DMS53 (cell line): ENCODE measurements around the gene PPP4R3A.
A peak's percentile ranks its signal among the peaks of the same experiment; 100 is the strongest.
"Not testable (repeated sequence)": the region's sequence is repeated elsewhere in the genome, so short reads cannot be mapped to it uniquely, and the experiment has no call there.

Source experiments
- DNase-seq: peaks from one replicate; lab custom pipeline; 2025; lab: John Stamatoyannopoulos, UW

Gene PPP4R3A

DNA sequence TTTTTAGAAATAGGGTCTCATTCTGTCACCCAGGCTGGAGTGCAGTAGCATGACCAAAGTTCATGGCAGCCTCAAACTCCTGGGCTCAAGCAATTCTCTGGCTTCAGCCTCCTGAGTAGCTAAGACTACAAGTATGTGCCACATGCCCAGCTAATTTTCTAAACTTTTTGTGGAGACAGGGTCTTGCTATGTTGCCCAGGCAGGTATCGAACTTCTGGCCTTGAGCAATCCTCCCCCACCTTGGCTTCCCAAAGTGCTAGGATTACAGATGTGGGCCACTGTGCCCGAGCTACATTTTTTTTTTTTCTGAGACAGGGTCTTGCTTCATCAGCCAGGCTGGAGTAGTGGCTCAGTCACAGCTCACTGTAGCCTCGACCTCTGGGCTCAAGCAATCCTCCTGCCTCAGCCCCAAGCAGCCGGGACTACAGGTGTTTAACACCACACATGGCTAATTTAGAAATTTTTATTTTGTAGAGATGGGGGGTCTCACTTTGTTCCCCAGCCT lies 7.1 kb downstream of the PPP4R3A start:
- DNase-seq = no peak

DNA sequence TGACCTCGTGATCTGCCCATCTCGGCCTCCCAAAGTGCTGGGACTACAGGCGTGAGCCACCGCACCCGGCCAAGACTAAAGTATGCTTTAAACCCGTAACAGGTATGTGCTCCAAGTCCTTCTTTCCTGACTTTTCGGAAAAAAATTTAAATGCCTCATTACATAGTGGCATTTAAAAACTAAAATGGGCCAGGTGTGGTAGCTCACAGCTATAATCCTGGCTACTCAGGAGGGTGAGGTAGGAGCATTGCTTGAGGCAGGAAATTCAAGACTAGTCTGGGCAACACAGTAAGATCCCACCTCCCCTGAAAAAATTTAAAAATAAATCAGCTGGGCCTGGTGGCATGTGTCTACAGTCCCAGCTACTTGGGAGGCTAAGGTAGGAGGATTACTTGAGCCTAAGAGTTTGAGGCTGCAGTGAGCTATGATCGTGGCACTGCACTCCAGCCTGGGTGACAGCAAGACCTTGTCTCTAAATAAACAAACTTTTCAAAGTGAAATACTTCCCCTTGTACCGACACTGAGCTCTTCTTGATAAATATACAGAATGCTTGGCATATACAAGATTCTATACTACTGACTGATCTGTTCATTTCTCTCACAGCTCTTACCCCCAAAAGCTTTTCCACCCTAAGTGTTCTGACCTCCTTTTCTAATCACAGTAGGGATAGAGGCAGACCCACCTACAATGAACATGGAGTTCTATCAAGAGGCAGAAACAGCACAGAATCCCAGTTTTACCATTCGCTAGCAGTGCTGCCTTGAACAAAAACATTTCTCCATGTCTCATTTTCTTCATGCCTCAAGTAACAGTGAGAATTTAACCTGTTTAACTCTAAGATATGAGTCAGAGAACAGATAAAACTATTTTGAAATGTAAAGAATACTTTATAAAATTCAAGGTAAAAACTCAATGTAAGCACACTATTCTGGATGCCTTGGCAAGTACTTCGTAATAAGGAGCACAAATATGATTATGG lies 7.9 kb downstream of the PPP4R3A start:
- no peak for DNase-seq

DNA sequence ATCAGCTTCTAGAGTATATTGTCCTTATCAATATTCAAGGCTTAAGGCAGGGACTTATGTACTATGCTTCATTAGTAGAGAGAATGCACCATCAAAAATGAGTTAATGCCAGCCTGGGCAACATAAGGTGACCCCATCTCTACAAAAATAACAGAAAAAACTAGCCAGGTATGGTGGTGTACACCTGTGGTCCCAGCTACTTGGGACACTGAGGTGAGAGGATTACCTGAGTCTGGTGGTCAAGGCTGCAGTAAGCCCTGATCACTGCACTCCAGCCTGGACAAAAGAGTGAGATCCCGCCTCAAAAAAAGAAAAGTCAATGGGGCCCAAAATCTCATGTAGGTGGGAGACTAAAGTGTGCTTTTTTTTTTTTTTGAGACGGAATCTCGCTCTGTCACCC lies 8.8 kb downstream of the PPP4R3A start:
- no peak for DNase-seq

DNA sequence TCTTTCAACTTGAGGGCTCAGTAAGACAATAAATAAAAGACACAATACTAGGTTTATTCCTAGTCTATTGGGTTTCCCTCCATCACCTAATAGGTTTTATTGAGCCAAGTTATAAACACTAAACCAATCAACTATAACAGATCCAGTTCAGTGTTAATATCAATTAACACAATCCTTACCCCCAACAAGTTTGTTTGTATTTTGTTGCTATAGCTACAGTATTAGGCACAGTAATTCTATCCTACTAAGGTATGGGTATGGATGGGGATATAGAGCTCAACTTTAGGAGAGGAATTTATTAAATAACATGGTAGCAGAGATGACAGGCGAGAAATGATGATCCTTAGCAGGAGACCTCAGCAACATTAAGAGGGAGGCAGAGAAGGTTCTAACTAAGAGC lies 13.3 kb downstream of the PPP4R3A start:
- peak; percentile 60 for DNase-seq

DNA sequence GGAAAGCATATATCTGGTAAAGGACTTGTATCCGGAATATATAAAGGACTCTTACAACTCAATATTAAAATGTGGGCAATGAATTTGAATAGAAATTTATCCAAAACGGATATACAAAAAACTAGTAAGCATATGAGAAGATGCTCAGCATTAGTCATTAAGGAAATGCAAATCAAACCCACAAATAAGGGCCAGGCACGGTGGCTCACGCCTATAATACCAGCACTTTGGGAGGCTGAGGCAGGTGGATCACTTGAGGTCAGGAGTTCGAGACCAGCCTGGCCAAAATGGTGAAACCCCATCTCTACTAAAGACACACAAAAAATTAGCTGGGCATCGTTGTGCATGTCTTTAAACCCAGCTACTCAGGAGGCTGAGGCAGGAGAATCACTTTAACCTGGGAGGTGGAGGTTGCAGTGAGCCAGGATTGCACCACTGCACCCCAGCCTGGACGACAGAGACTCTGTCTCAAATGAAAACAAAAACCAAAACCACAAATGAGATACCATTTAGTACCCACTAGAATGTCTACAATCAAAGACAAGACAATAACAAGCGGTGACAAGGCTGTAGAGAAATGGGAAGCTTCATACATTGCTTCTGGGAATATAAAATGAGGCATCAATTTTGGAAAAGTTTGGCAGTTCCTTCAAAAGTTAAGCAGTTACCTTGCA lies 15.6 kb downstream of the PPP4R3A start:
- not testable (repeated sequence) for DNase-seq

DNA sequence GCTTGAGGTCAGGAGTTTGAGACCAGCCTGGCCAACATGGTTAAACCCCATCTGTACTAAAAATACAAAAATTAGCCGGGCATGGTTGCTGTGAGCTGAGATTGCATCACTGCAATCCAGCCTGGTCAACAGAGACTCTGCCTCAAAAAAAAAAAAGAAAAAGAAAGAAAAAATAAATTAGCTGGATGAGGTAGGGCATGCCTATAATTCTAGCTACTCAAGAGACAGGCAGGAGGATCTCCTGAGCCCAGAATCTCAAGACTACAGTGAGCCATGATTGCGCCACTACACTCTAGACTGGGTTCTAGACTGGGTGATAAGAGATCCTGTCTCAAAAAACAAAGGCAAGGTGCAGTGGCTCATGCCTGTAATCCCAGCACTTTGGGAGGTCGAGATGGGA lies 16.9 kb downstream of the PPP4R3A start:
- DNase-seq = no peak

DNA sequence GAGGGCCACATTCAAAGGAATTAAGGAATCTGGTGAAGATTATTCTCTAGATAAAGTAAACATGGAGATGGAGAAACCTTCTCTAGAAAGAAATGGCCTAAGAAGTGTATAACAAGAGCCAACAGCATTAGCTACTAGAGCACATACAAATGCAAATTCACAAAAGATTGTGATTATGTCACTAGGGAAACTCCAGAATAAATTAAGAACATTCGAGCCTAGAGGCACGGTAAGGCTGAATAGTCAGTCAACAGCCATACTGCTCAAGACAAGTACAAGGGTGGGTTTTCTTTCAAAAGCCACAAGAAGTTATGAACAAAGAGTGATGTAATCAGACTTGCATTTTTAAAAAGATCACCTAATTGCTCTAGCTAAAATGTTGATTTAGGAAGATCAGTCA lies 25.4 kb downstream of the PPP4R3A start:
- DNase-seq = no peak

DNA sequence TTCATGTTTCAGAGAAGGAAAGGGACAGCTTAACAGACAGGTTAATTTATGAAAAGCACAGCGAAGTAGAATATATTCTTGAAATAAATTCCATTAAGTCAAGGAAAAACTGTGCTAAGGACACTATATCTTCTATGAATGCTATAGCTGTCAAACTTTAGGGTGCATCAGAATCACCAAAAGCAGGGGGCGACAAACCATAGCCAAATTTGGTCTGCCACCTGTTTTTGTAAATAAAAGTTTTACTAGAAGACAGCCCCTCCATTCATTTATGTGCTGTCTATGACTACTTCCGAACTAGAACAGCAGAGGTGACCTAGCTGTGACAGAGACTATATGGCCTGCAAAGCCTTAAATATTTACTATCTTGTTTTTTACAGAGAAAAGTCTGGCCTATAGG lies 25.9 kb downstream of the PPP4R3A start:
- DNase-seq = no peak

DNA sequence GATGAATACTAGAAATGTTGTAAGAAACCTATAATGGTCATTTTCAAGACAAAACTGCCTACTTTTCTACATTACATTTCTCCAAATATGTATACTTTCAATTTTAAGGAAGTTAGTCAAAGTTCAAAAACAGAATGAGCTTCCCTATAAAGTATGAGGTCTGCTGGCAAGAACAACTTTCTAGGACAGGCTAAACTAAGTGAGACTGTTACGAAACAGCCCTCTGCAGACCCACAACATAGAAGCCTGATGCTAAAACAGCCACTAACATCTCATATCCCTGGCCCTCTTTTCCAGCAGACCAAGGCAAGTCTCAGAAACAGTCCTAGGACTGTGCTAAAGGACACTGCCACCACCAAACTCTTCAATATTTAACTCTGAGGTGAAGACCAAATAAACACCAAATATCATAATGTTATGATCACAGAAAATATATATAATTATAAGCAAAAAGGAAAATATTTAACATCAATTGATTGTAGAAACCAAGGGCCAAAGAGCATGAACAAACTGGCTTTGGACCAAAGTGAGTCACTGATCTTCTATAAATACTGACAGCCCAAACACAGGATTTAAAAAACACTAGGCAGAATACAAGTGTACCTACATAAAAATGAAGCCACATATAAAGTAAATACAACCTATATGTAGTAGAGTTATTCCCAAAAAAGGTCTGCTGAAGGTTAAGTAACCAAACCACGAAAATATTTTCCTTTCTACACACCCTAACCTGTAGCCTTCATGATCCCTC lies 27.7 kb downstream of the PPP4R3A start:
- DNase-seq = no peak

DNA sequence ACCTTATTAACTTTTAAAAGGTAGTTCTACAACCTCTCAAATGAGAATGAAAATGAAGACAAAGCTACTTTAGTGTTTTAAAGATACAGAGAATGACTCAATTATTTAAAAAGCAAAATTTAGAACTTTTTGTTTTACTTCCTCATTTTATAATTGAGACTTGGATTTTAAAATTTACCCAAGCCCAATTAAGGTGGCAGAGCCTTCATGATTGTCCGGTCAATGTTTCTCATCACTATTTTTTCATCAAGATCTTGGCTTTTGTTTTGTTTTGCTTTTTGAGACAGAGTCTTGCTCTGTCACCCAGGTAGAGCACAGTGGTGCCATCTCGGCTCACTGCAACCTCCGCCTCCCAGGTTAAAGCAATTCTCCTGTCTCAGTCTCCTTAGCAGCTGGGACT lies 32.7 kb downstream of the PPP4R3A start:
- DNase-seq = no peak

DNA sequence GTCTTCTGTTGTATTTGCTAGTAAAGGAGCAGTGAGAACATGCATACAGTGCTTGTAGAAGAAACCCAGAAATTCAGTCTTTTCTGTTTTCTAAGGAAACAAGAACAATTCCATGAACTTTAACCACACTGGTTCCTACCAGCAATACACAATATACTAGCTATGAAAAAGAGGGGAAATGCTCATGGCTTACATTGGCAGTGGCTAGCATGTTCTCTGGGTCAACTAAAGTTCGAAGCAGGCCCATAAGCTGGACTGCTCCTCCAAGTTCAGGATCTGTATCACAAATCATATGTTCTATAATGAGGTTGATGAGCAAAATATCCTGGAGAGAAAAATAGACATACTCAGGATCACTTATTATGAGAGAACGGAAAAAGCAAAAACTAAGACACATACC lies 37.1 kb downstream of the PPP4R3A start:
- no peak for DNase-seq

DNA sequence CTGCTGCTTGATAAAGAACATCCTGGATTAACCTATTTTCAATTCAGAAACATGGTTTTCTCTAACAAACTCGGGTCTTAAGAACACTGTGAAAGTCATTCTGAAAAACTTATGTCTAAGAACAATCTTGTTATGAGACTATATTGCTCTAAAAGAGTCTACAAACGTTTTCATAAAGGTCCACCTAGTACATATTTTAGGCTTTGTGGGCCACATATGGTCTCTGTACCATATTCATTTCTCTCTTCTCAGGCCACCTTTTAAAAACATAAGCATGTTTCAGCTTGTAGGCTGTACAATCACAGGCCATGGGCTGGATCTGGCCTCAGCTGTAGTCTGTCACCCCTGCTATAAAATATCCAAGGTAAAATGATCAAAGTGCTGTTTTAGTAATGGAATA lies 39.9 kb downstream of the PPP4R3A start:
- no peak for DNase-seq

DNA sequence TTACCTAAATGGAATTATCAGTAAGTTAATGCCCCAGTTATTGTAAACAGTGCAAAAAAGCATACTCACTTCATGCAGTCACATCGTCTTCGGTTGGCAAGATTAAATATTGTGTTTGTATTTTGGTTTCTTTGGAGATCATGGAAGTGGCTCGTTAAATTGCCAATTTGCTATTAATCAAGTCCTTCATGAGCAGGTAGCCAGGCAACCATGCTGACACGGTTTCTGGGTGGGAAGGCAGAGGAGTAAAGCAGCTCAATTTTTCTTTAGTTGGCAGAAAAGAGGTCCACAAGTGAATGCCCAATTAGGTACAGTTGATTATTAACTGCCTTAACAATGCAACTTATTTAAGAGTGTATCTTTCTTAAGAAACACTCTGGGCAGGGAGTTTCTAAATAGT lies 43.9 kb downstream of the PPP4R3A start:
- no peak for DNase-seq

DNA sequence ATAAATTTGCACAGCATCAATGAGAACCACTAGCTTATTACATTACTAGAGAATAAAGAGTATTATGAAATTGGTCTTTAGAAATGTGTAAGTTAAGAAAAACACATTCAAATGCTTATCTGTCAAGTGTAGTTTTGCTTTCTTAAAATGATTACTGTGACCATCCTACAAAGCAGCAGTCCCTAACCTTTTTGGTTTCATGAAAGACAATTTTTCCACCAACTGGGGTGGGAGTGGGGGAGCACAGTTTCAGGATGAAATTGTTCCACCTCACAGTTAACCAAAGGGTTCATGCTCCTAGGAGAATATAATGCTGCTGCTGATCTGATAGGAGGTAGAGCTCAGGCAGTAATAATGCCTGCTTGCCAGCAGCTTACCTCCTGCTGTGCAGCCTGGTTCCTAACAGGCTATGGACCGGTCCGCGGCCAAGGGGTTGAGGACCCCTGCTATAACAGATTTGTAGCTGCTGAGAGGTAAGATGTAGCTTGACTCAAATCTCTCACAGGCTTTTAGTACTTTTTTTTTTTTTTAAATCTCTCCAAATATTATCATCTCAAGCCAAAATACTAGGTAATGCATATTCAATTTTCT lies 45.4 kb downstream of the PPP4R3A start:
- no peak for DNase-seq

DNA sequence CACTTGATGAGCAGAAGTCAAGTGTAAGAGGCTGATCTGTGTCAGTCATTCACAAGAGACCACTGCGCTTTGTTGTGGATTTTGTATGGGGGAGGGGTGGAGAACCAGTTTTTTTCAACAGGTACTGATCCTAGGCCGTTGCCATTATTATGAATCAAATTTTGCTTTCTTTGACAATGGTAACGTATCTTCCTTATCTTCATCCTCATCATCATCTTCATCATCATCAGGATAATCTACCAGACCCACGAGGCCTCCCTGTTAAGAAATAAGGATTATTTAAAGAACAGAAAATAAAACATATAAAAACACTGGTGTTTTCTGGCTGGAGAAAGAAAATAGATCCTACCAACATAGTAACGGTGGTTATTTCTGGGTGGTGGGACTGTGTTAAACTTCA lies 51.5 kb downstream of the PPP4R3A start:
- DNase-seq = no peak

DNA sequence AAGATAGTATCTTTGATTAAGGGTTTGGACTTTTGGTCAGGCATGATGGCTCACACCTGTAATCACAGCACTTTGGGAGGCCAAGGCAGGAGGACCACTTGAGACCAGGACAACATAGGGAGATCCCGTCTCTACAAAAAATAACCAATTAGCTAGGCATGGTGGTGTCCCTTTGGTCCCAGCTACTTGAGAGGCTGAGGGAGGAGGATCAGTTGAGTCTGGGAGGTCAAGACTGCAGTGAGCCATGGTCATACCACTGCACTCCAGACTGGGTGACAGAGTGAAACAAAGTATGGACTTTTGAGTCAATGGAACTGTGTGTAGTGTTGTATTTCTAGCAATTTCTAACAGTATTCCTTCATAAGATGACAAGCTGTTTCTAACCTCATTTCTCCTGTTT lies 53.8 kb downstream of the PPP4R3A start:
- no peak for DNase-seq

DNA sequence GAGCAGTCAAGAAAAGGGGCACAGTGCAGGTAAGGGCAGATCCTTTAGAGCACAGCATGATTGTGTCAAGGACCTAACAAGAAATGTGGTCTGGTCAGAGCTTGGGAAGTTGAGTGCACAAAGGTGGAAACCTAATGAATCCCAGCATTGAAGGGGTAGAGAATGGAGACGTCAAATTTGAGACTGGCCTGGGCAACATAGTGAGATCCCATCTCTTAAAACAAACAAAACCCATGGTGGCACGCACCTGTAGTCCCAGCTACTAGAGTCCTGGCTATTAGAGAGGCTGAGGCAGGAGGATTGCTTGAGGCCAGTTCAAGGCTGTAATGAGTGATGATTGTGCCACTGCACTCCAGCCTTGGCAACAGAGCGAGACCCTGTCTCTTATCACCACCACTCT lies 55.5 kb downstream of the PPP4R3A start:
- no peak for DNase-seq

DNA sequence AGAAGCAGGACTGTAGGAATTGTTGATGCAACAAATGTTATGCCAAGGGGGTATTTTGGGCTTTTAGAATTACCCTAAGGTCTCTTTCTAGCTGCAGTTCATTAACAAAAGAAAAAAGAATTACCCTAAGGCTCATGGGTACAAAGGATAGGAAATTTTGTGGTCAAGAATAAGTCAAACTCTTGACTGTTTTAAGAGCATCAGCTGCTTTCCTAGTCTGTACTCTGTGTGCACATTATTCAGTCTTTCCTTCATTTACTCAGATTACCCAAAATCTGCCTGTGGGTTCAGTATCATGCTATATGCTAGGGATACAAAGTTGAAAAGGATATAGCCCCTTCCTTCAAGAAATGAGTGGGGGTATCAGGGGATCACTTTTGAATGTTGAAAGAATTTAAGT lies 56.0 kb downstream of the PPP4R3A start:
- DNase-seq = no peak

DNA sequence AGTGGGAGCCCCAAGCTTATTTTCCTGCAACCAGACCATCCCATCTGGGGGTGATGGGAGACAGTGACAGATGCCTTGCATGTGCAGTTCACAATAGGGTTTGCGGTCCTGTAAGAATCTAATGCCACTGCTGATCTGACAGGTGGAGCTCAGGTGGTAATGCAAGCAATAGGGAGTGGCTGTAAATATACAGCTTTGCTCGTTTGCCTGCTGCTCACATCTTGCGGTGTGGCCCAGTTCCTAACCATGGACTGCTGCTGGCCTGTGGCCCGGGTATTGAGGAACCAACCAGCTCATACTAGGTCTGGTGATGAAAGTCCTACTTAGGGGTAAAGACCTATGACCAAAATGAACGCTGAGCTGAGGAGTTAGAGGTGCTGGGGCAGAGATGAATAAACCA lies 56.4 kb downstream of the PPP4R3A start:
- peak; percentile 6 for DNase-seq

DNA sequence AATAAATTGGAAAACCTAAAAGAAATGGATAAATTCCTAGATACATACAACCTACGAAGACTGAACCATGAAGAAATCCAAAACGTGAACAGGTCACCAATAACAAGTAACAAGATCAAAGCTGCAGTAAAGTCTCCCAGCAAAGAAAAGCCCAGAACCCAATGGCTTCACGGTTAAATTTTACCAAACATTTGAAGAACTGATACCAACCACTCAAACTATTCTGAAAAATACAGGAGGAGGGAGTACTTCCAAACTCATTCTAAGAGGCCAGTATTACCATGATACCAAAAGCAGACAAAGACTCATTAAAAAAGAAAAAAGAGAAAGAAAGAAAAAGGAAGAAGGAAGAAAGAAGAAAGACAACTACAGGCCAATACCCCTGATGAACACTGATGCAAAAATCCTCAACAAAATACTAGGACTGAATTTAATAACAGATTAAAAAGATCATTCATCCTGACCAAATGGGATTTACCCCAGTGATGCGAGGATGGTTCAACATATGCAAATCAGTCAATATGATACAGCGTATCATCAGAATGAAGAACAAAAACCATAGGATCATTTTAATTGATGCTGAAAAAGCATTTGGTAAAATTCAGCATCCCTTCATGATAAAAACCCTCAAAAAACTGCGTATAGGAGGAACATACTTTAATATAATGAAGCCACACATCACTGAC lies 65.6 kb downstream of the PPP4R3A start:
- DNase-seq = no peak

DNA sequence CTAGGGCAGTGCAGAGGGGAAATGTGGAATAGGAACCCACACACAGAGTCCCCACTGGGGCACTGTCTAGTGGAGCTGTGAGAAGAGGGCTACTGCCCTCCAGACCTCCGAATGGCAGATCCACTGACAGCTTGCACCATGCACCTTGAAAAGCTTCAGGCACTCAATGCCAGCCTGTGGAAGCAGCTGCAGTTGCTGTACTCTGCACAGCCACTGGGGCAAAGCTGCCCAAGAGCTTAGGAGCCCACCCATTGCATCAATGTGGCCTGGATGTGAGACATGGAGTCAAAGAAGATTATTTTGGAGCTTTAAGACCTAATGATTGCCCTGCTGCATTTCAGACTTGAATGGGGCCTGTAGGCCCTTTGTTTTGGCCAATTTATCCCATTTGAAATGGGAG lies 70.8 kb downstream of the PPP4R3A start:
- DNase-seq = peak; percentile 8

DNA sequence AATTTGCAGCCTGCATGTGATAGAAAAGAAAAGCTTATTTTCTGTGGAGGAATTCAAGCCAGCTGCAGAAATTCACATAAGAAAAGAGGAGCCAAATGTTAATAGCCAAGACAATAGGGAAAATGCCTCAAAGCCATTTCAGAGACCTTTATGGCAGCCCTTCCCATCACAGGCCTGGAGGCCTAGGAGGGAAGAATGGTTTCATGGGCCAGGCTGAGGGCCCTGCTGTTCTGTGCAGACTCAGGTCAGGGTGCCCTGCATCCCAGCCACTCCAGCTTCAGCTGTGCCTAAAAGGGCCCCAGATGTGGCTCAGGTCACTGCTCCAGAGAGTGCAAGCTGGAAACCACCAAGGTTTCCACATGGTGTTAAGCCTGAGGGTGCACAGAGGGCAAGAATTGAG lies 71.3 kb downstream of the PPP4R3A start:
- DNase-seq = no peak
